GM12878 (cell line): ENCODE data around the gene ISM1. TPM values are rescaled to one million over a fixed set of nuclear protein-coding genes. Genes with fewer than 3 reads are reported as not detected.

Experiments
- ATAC-seq: fragments of 200-7000 bp; cut with Tn5 transposase; 3 replicates; pipeline ENCODE4 v1.9.1; 2020; ENCODE audit warnings: mild to moderate bottlenecking, moderate library complexity
- BruUV-seq: library from RNA; stranded (reverse); fragments of 400-500 nt; replicated peaks from 2 replicates; lab custom pipeline; 2021; lab: Mats Ljungman, UMichigan
- CTCF ChIA-PET: fragments of 300-600 bp; sonication (Branson Sonifier 250); formaldehyde crosslinking; extraction: SDS; loops from one replicate; lab custom pipeline; 2021; ENCODE audit warnings: inconsistent platforms; lab: Yijun Ruan, JAX
- POLR2A ChIA-PET: fragments of 350-600 bp; formaldehyde crosslinking; extraction: SDS; loops from one replicate; lab custom pipeline; 2021; ENCODE audit warnings: inconsistent platforms; lab: Charles Lee
- RAD21 ChIA-PET: fragments of 300-600 bp; sonication (Branson Sonifier 250); formaldehyde crosslinking; loops from one replicate; lab custom pipeline; 2023; ENCODE audit warnings: antibody characterized with exemption; ENCODE audit not compliant: unreplicated experiment; lab: Charles Lee
- SMC1A ChIA-PET: fragments of 300-600 bp; sonication (Branson Sonifier 250); formaldehyde crosslinking; loops from one replicate; lab custom pipeline; 2023; ENCODE audit not compliant: unreplicated experiment, uncharacterized antibody; lab: Charles Lee
- DNase-seq: peaks from one replicate; pipeline ENCODE4 v3.0.0-alpha.2; 2011; ENCODE audit warnings: low read depth, low spot score
- FAIRE-seq: peaks from 3 replicates; lab custom pipeline; 2011; peaks lifted over from hg19 to GRCh38; lab: Jason Lieb, UNC
- H2AFZ ChIP-seq: 2 replicates; pipeline ENCODE4 v1.6.0; 2011; ENCODE audit warnings: low read depth, low read length, control low read depth; ENCODE audit not compliant: control insufficient read depth
- H3K27ac ChIP-seq: 2 replicates; pipeline ENCODE4 v1.5.1; 2011; ENCODE audit warnings: control low read depth; ENCODE audit not compliant: control insufficient read depth, insufficient read depth
- H3K27me3 ChIP-seq, 2 experiments: replicated peaks in 1 of 2; 2 replicates each; pipeline versions ENCODE4 v1.6.0 to v1.6.1; 2011; ENCODE audit warnings: low read length in 1 of 2; ENCODE audit not compliant: control insufficient read depth in 2 of 2, insufficient read depth in 2 of 2
- H3K36me3 ChIP-seq, 2 experiments: 2 replicates each; pipeline ENCODE4 v1.5.1; 2011; ENCODE audit warnings: low read length in 1 of 2; ENCODE audit not compliant: control insufficient read depth in 2 of 2, insufficient read depth in 2 of 2
- H3K4me1 ChIP-seq: 2 replicates; pipeline ENCODE4 v1.6.1; 2011; ENCODE audit warnings: mild to moderate bottlenecking, low read length, moderate library complexity, mixed read lengths; ENCODE audit not compliant: control insufficient read depth, insufficient read depth
- H3K4me2 ChIP-seq: 2 replicates; pipeline ENCODE4 v1.6.0; 2011; ENCODE audit warnings: control low read depth; ENCODE audit not compliant: control insufficient read depth, insufficient read depth
- H3K4me3 ChIP-seq: fragments of 200-600 bp; sonication (generic); 2 replicates; pipeline ENCODE4 v1.5.1; 2016
- H3K79me2 ChIP-seq: 2 replicates; pipeline ENCODE4 v1.6.0; 2011; ENCODE audit warnings: low read length; ENCODE audit not compliant: control insufficient read depth, insufficient read depth
- H3K9ac ChIP-seq: 2 replicates; pipeline ENCODE4 v1.8.0; 2011; ENCODE audit warnings: low read length, control low read depth, mixed read lengths; ENCODE audit not compliant: control insufficient read depth, insufficient read depth
- H3K9me3 ChIP-seq: replicated peaks from 3 replicates; pipeline ENCODE4 v1.5.1; 2011; ENCODE audit warnings: mild to moderate bottlenecking, low read length; ENCODE audit not compliant: control insufficient read depth, insufficient read depth
- H4K20me1 ChIP-seq: 2 replicates; pipeline ENCODE4 v1.6.0; 2011; ENCODE audit not compliant: control insufficient read depth, insufficient read depth
- BCLAF1 ChIP-seq: fragments of 450-650 bp; IDR thresholded peaks from 2 replicates; pipeline ENCODE4 v1.6.1; 2017; ENCODE audit warnings: antibody characterized with exemption, mild to moderate bottlenecking, moderate library complexity
- BMI1 ChIP-seq: fragments of 450-650 bp; IDR thresholded peaks from 2 replicates; pipeline ENCODE4 v1.6.1; 2016; ENCODE audit warnings: mild to moderate bottlenecking, moderate library complexity, borderline replicate concordance
- E2F4 ChIP-seq: IDR thresholded peaks from 2 replicates; pipeline ENCODE4 v1.6.1; 2012; ENCODE audit warnings: low read depth, low read length, improper control_type of control experiment
- NFYA ChIP-seq: IDR thresholded peaks from 2 replicates; pipeline ENCODE4 v1.6.1; 2011; ENCODE audit warnings: low read depth, mild to moderate bottlenecking, low read length, improper control_type of control experiment, borderline replicate concordance
- PML ChIP-seq: IDR thresholded peaks from 2 replicates; pipeline ENCODE4 v1.6.1; 2012; ENCODE audit warnings: low read length, inconsistent platforms
- STAT1 ChIP-seq: fragments of 450-650 bp; conservative IDR thresholded peaks from 2 replicates; pipeline ENCODE4 v1.6.1; 2014; ENCODE audit warnings: antibody characterized with exemption, mild to moderate bottlenecking
- WGBS: methylation state at CpG from one replicate; pipeline ENCODE4 v1.1.6; 2016; ENCODE audit warnings: low lambda C conversion rate; ENCODE audit not compliant: insufficient replicate concordance, insufficient coverage; ENCODE audit errors: missing lambda C conversion rate; 5-methylcytosine and 5-hydroxymethylcytosine counted together
- in situ Hi-C: fragments of 300-500 bp; cut with MboI; formaldehyde crosslinking; loops from 9 replicates; pipeline ENCODE4 v1.14.3; 2018; ENCODE audit warnings: mixed read lengths
- intact Hi-C: fragments of 100-400 bp; cut with micrococcal nuclease; formaldehyde crosslinking; loops from one replicate; pipeline ENCODE4 v1.14.2; 2022; ENCODE audit not compliant: unreplicated experiment
- polyA plus RNA-seq, 11 experiments: library from polyadenylated mRNA; depleted of rRNA in 4 of 11; unstranded in 6 of 11; stranded (reverse) in 5 of 11; fragments of >200 nt; fragmentation: Nextera tagmentation in 4 of 11; fragmentation: Illumina TruSeq in 1 of 11; extraction: Ambion mirVana in 4 of 11; extraction: Trizol in 1 of 11; gene quantifications; 1 replicate in 1 of 11; 2 replicates in 10 of 11; pipeline versions ENCODE4 v1.2.1 to v1.2.3, GENCODE V29; 2011 to 2016; ENCODE audit warnings: inconsistent platforms in 2 of 11, missing spikeins in 2 of 11, low read depth in 1 of 11
- total RNA-seq, 4 experiments: library from RNA; depleted of rRNA in 3 of 4; stranded (reverse); fragments of >200 nt in 3 of 4; fragmentation: Illumina TruSeq in 1 of 4; extraction: Trizol in 1 of 4; gene quantifications; 2 replicates each; pipeline versions ENCODE4 v1.2.1 to v1.2.3, GENCODE V29; 2013 to 2021

Gene ISM1
- total and polyA plus RNA-seq, 10 of the 15 experiments (the other 5 are each of a cell fraction or from before 2014, with no cell fraction given) = 0.01 to 0.03 TPM; not detected in 8

GRCh38 chr20:13245250-13245723 is 24.2 kb downstream of the ISM1 start (continued):
- TF ChIP-seq BCLAF1 = no peak
- no peak for TF ChIP-seq NFYA

GRCh38 chr20:13249118-13249797 is 28.2 kb downstream of the ISM1 start:
- 58% methylated on average over 13 of the region's 13 CpGs for WGBS
- peaks cover 10% of the 10 kb centered on the region for H3K4me1 ChIP-seq

More at GRCh38 chr20:13249118-13249797, 28.2 kb downstream of the ISM1 start:
- no peaks in the 10 kb centered on the region for H3K36me3 ChIP-seq
- ChIA-PET RAD21 (no interaction called here), CTCF (interaction anchor here (0.9 kb wide), 1 partner anchor 9 kb away, joined by 3 read pairs; no protein-coding TSS in a partner anchor), SMC1A (interaction anchor here (0.6 to 1.9 kb wide), 4 partner anchors 9 to 53 kb away, joined by 3 to 4 read pairs (median 3); no protein-coding TSS in a partner anchor), POLR2A (no interaction called here)
- H3K9ac ChIP-seq = no peak overlapping the region
- no peak overlapping the region for H2AFZ ChIP-seq
- ATAC-seq (no peak), FAIRE-seq (no peak), DNase-seq (no peak)
- intact Hi-C loops = no loop called here
- no peak overlapping the region for H3K27ac ChIP-seq
- H4K20me1 ChIP-seq = no peaks in the 10 kb centered on the region
- in situ Hi-C loops = no loop called here
- H3K4me3 ChIP-seq = no peak overlapping the region
- no peak overlapping the region for H3K4me2 ChIP-seq
- no TSS peak for BruUV-seq
- H3K79me2 ChIP-seq = no peaks in the 10 kb centered on the region
- H3K27me3 ChIP-seq = no peaks in the 10 kb centered on the region
- TF ChIP-seq STAT1 (no peak), BMI1 (no peak), E2F4 (no peak), PML (no peak)
- no peaks in the 10 kb centered on the region for H3K9me3 ChIP-seq
